Astrocyte (in vitro differentiated cells and primary cell): ENCODE data around the gene LGALS16. TPM values are rescaled to one million over a fixed set of nuclear protein-coding genes. Genes with fewer than 3 reads are reported as not detected.

Experiments
- DNase-seq: peaks from one replicate; pipeline ENCODE4 v3.0.0-alpha.2; 2010; ENCODE audit warnings: low read depth
- FAIRE-seq: peaks from 2 replicates; lab custom pipeline; 2011; peaks lifted over from hg19 to GRCh38; lab: Jason Lieb, UNC
- H2AFZ ChIP-seq: 2 replicates; pipeline ENCODE4 v1.6.0; 2012; ENCODE audit warnings: low read depth, low read length, inconsistent platforms
- H3K27ac ChIP-seq: 2 replicates; pipeline ENCODE4 v1.5.1; 2011; ENCODE audit warnings: low read depth, low read length, inconsistent platforms
- H3K27me3 ChIP-seq: 2 replicates; pipeline ENCODE4 v1.6.0; 2011; ENCODE audit warnings: low read length, inconsistent platforms; ENCODE audit not compliant: insufficient read depth
- H3K36me3 ChIP-seq: 2 replicates; pipeline ENCODE4 v1.5.1; 2011; ENCODE audit warnings: low read length, inconsistent platforms; ENCODE audit not compliant: insufficient read depth
- H3K4me1 ChIP-seq: 2 replicates; pipeline ENCODE4 v1.5.1; 2011; ENCODE audit warnings: low read length, inconsistent platforms; ENCODE audit not compliant: insufficient read depth
- H3K4me2 ChIP-seq: 2 replicates; pipeline ENCODE4 v1.6.0; 2012; ENCODE audit warnings: low read length, inconsistent platforms
- H3K4me3 ChIP-seq: 2 replicates; pipeline ENCODE4 v1.5.1; 2011; ENCODE audit warnings: low read depth, mild to moderate bottlenecking, low read length, inconsistent platforms; ENCODE audit not compliant: insufficient read depth
- H3K79me2 ChIP-seq: 2 replicates; pipeline ENCODE4 v1.6.0; 2012; ENCODE audit warnings: mild to moderate bottlenecking, low read length, inconsistent platforms; ENCODE audit not compliant: insufficient read depth
- H3K9ac ChIP-seq: 2 replicates; pipeline ENCODE4 v1.6.0; 2012; ENCODE audit warnings: mild to moderate bottlenecking, low read length, inconsistent platforms
- H3K9me3 ChIP-seq: 2 replicates; pipeline ENCODE4 v1.5.1; 2012; ENCODE audit warnings: low read depth, mild to moderate bottlenecking, low read length, inconsistent platforms; ENCODE audit not compliant: insufficient read depth
- H4K20me1 ChIP-seq: 2 replicates; pipeline ENCODE4 v1.6.0; 2012; ENCODE audit warnings: low read length, inconsistent platforms; ENCODE audit not compliant: insufficient read depth
- H3K27ac Mint-ChIP-seq: one replicate; pipeline ENCODE4 v1.8.0; 2021; ENCODE audit warnings: mild to moderate bottlenecking, mixed read lengths; ENCODE audit not compliant: unreplicated experiment
- H3K27me3 Mint-ChIP-seq: one replicate; pipeline ENCODE4 v1.8.0; 2021; ENCODE audit warnings: low read depth, mixed read lengths; ENCODE audit not compliant: unreplicated experiment
- H3K36me3 Mint-ChIP-seq: one replicate; pipeline ENCODE4 v1.8.0; 2021; ENCODE audit warnings: low read depth, mixed read lengths; ENCODE audit not compliant: unreplicated experiment
- H3K4me1 Mint-ChIP-seq: one replicate; pipeline ENCODE4 v1.8.0; 2021; ENCODE audit warnings: low read depth, mixed read lengths; ENCODE audit not compliant: unreplicated experiment
- H3K4me3 Mint-ChIP-seq: one replicate; pipeline ENCODE4 v1.8.0; 2021; ENCODE audit warnings: mild to moderate bottlenecking, moderate library complexity, mixed read lengths; ENCODE audit not compliant: unreplicated experiment
- H3K9me3 Mint-ChIP-seq: one replicate; pipeline ENCODE4 v1.8.0; 2021; ENCODE audit warnings: mild to moderate bottlenecking, mixed read lengths; ENCODE audit not compliant: unreplicated experiment
- EZH2 ChIP-seq: IDR thresholded peaks from 2 replicates; pipeline ENCODE4 v1.6.1; 2012; ENCODE audit warnings: mild to moderate bottlenecking, low read length, inconsistent platforms; ENCODE audit not compliant: insufficient read depth
- total RNA-seq: library from RNA; stranded (reverse); gene quantifications from 2 replicates; pipeline ENCODE4 v1.2.1, GENCODE V29; 2021
- TF ChIP-seq, protein P1 (sequence below): IDR thresholded peaks from 2 replicates; pipeline ENCODE4 v1.5.1; 2011; ENCODE audit warnings: low read depth, mild to moderate bottlenecking, inconsistent platforms, low read length, moderate library complexity; ENCODE audit not compliant: insufficient read depth

The LGALS16 gene
- total RNA-seq, 1 donor from 2014 or later: not detected

DNA sequence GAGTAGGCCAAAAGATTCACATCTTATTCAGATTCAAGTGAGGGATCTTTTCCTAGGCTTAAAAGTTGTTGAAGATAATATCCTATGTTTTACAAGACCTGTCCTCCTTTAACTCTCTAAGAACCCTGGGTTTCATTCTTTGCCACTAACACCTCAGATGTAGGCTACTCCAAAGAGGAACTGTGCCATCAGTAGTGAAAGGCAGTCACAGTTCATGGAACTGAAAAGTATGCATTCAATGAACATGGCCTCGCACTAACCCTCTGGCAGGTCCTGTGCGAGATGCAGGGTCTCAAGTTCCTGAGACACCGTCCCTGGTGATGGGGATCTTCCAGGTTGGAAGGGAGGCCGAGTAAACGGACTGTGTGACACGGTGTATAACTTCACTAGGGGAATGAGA is 52.9 kb downstream of the LGALS16 start:
- Mint-ChIP-seq H3K9me3 (no peaks in the 10 kb centered on the region), H3K27ac (no peak overlapping the region), H3K36me3 (no peaks in the 10 kb centered on the region), H3K27me3 (peaks cover 10% of the 10 kb centered on the region), H3K4me1 (no peaks in the 10 kb centered on the region), H3K4me3 (no peak overlapping the region)
- H3K4me2 ChIP-seq: no peak overlapping the region
- no peak overlapping the region for H2AFZ ChIP-seq
- no peaks in the 10 kb centered on the region for H3K4me1 ChIP-seq
- DNase-seq (no peak), FAIRE-seq (no peak)
- no peaks in the 10 kb centered on the region for H3K9me3 ChIP-seq
- no peak for TF ChIP-seq EZH2
- TF ChIP-seq, protein P1, sequence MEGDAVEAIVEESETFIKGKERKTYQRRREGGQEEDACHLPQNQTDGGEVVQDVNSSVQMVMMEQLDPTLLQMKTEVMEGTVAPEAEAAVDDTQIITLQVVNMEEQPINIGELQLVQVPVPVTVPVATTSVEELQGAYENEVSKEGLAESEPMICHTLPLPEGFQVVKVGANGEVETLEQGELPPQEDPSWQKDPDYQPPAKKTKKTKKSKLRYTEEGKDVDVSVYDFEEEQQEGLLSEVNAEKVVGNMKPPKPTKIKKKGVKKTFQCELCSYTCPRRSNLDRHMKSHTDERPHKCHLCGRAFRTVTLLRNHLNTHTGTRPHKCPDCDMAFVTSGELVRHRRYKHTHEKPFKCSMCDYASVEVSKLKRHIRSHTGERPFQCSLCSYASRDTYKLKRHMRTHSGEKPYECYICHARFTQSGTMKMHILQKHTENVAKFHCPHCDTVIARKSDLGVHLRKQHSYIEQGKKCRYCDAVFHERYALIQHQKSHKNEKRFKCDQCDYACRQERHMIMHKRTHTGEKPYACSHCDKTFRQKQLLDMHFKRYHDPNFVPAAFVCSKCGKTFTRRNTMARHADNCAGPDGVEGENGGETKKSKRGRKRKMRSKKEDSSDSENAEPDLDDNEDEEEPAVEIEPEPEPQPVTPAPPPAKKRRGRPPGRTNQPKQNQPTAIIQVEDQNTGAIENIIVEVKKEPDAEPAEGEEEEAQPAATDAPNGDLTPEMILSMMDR: no peak
- no peak overlapping the region for H3K27ac ChIP-seq
- no peaks in the 10 kb centered on the region for H3K36me3 ChIP-seq
- no peaks in the 10 kb centered on the region for H3K79me2 ChIP-seq
- no peaks in the 10 kb centered on the region for H3K27me3 ChIP-seq
- H4K20me1 ChIP-seq: no peaks in the 10 kb centered on the region
- H3K4me3 ChIP-seq: no peak overlapping the region
- H3K9ac ChIP-seq: no peak overlapping the region

DNA sequence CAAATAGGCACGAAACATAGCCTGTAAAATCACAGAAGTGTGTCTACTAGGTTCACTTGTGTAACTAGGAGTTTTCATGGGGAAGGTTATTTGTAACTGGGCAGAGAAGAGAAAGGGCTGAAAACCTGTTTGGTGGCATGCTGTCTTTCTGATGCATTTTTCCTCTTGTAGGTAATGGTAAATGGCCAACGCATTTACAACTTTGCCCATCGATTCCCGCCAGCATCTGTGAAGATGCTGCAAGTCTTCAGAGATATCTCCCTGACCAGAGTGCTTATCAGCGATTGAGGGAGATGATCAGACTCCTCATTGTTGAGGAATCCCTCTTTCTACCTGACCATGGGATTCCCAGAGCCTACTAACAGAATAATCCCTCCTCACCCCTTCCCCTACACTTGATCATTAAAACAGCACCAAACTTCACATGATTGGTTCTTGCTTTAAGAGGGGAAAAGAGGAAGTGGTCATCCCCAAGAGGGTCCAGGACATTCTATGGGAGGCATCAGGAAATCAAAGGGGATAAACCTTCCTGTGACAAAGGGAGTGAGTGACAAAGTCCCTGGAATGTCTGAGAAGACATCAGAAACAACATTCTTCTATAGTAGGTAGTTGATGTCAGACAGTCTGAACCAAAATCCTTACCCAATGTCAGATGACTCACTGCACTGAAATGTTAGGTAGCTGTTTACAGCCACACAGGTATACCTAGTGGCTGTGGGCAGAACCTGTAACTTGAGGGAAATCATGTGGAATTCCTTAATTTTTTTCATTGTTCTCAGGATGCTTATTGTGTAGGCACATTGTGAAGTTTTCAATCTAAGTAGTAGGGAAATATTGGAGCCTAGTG is 53.5 kb downstream of the LGALS16 start:
- no peak overlapping the region for H3K9ac ChIP-seq
- Mint-ChIP-seq H3K9me3 (no peaks in the 10 kb centered on the region), H3K27me3 (peaks cover 10% of the 10 kb centered on the region), H3K27ac (no peak overlapping the region), H3K4me3 (no peak overlapping the region), H3K36me3 (no peaks in the 10 kb centered on the region), H3K4me1 (no peaks in the 10 kb centered on the region)
- no peak overlapping the region for H3K27ac ChIP-seq
- FAIRE-seq (no peak), DNase-seq (no peak)
- no peaks in the 10 kb centered on the region for H3K36me3 ChIP-seq
- H3K4me1 ChIP-seq: no peaks in the 10 kb centered on the region
- no peaks in the 10 kb centered on the region for H3K79me2 ChIP-seq
- no peaks in the 10 kb centered on the region for H3K9me3 ChIP-seq
- TF ChIP-seq EZH2: no peak
- TF ChIP-seq, protein P1: no peak
- H3K27me3 ChIP-seq: no peaks in the 10 kb centered on the region
- no peak overlapping the region for H2AFZ ChIP-seq
- no peak overlapping the region for H3K4me3 ChIP-seq
- H4K20me1 ChIP-seq: no peaks in the 10 kb centered on the region
- H3K4me2 ChIP-seq: no peak overlapping the region

Other genes starting within 250 kb of the LGALS16 start
- 21.6 and 28.0 TPM in 2 replicates for gene ZFP36, start 249.1 kb upstream of the LGALS16 start, total RNA-seq
- 101 and 102 TPM in 2 replicates for gene PLEKHG2, start 243.2 kb upstream of the LGALS16 start, total RNA-seq
- gene RPS16, start 220.0 kb upstream of the LGALS16 start, total RNA-seq: 1,194 and 1,329 TPM in 2 replicates
- gene SUPT5H, start 210.3 kb upstream of the LGALS16 start, total RNA-seq: 163 and 171 TPM in 2 replicates
- 85.3 and 97.2 TPM in 2 replicates for gene TIMM50, start 175.1 kb upstream of the LGALS16 start, total RNA-seq
- 0.84 and 0.89 TPM in 2 replicates for gene DLL3, start 157.0 kb upstream of the LGALS16 start, total RNA-seq
- gene SELENOV, start 140.8 kb upstream of the LGALS16 start, total RNA-seq: not detected in 2 replicates
- gene EID2B, start 123.1 kb upstream of the LGALS16 start, total RNA-seq: 2.1 and 2.6 TPM in 2 replicates
- gene EID2, start 115.8 kb upstream of the LGALS16 start, total RNA-seq: 15.7 and 17.2 TPM in 2 replicates
- gene LGALS13, start 53.4 kb upstream of the LGALS16 start, total RNA-seq: not detected in 2 replicates
- not detected in 2 replicates for gene LGALS14, start 48.6 kb downstream of the LGALS16 start, total RNA-seq
- not detected in 2 replicates for gene CLC, start 82.1 kb downstream of the LGALS16 start, total RNA-seq
- gene LEUTX, start 122.9 kb downstream of the LGALS16 start, total RNA-seq: not detected in 2 replicates
- gene DYRK1B, start 178.2 kb downstream of the LGALS16 start, total RNA-seq: 25.4 and 31.4 TPM in 2 replicates
- 109 and 135 TPM in 2 replicates for gene FBL, start 190.5 kb downstream of the LGALS16 start, total RNA-seq